Neural progenitor cell (in vitro differentiated cells): ENCODE data around the gene MAGEB5.

ENCODE experiments used
- EZH2 ChIP-seq: fragments of 200-600 bp; sonication (generic); IDR thresholded peaks from 2 replicates; pipeline ENCODE4 v1.6.1; 2017; ENCODE audit warnings: antibody characterized with exemption, mild to moderate bottlenecking, moderate library complexity
- EZH2phosphoT487 ChIP-seq: fragments of 200-600 bp; sonication (generic); IDR thresholded peaks from 2 replicates; pipeline ENCODE4 v1.6.1; 2017; ENCODE audit warnings: antibody characterized with exemption
- TF ChIP-seq, protein P1 (sequence below): fragments of 200-600 bp; sonication (generic); IDR thresholded peaks from 2 replicates; pipeline ENCODE4 v1.5.1; 2017; ENCODE audit warnings: antibody characterized with exemption, mild to moderate bottlenecking

DNA sequence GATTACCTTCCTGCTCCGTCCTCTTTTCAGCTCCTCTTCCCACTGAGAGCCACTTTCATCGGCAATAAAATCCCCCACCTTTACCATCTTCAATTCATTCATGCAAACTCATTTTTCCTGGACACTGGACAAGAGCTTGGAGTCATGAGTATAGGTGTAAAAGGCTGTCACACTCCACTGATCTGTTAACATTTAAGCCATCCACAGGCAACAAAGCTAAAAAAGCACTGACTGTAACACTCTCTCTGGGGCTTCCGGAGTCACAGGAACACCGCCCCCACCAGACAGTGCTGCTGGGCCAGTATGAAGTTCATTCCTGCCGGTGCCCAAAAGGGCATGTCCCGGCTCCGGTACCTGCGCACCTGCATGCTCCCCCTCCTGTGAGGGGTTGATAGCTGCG is 38.5 kb downstream of the MAGEB5 start:
- TF ChIP-seq, protein P1, sequence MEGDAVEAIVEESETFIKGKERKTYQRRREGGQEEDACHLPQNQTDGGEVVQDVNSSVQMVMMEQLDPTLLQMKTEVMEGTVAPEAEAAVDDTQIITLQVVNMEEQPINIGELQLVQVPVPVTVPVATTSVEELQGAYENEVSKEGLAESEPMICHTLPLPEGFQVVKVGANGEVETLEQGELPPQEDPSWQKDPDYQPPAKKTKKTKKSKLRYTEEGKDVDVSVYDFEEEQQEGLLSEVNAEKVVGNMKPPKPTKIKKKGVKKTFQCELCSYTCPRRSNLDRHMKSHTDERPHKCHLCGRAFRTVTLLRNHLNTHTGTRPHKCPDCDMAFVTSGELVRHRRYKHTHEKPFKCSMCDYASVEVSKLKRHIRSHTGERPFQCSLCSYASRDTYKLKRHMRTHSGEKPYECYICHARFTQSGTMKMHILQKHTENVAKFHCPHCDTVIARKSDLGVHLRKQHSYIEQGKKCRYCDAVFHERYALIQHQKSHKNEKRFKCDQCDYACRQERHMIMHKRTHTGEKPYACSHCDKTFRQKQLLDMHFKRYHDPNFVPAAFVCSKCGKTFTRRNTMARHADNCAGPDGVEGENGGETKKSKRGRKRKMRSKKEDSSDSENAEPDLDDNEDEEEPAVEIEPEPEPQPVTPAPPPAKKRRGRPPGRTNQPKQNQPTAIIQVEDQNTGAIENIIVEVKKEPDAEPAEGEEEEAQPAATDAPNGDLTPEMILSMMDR, result no peak
- TF ChIP-seq EZH2, result no peak
- TF ChIP-seq EZH2phosphoT487, result no peak
